SIG-M5 treated with dmso at 0.1 percent for 504 hours (cell line): ENCODE results near the gene BLVRA.
A peak's percentile ranks its signal among the peaks of the same experiment; 100 is the strongest.
"Not testable (repeated sequence)": the region's sequence is repeated elsewhere in the genome, so short reads cannot be mapped to it uniquely, and the experiment has no call there.

ENCODE experiments used
- DNase-seq: peaks from one replicate; lab custom pipeline; 2025; ENCODE audit not compliant: unreplicated experiment; lab: John Stamatoyannopoulos, UW

The BLVRA gene

GRCh38 chr7:43758029-43758821, at the start of gene BLVRA:
Gene BLVRA (plus strand): TSS chr7:43758680. CDS start chr7:43771159, 12,479 bp downstream.
- no peak for DNase-seq

DNA sequence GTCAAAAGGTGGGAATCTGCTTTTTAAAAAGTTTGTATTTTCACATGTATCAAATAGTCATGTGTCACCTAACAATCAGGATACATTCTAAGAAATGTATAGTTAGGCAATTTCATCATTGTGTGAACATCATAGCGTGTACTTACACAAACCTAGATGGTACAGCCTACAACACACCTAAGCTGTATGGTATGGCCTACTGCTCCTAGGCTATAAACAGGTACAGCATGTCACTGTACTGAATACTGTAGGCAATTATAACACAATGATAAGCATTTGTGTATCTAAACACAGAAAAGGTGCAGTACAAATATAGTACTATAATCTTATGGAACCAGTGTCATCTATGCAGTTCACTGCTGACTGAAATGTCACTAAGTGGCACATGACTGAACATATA, 47.0 kb upstream of the BLVRA start:
- DNase-seq: no peak

GRCh38 chr7:43715966-43716365, 42.5 kb upstream of the BLVRA start:
- DNase-seq: not testable (repeated sequence)

DNA sequence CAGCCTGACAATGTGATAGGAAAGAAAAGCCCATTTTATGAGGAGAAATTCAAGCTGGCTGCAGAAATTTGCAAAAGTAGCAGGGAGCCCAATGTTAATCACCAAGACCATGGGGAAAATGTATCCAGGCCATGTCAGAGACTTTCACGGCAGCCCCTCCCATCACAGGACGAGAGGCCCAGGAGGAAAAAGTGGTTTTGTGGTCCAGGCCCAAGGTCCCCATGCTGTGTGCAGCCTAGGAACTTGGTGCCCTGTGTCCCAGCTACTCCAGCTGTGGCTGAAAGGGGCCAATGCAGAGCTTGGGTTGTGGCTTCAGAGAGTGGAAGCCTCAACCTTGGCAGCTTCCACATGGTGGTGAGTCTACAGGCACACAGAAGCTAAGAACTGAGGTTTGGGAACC, 41.9 kb upstream of the BLVRA start:
- no peak for DNase-seq

DNA sequence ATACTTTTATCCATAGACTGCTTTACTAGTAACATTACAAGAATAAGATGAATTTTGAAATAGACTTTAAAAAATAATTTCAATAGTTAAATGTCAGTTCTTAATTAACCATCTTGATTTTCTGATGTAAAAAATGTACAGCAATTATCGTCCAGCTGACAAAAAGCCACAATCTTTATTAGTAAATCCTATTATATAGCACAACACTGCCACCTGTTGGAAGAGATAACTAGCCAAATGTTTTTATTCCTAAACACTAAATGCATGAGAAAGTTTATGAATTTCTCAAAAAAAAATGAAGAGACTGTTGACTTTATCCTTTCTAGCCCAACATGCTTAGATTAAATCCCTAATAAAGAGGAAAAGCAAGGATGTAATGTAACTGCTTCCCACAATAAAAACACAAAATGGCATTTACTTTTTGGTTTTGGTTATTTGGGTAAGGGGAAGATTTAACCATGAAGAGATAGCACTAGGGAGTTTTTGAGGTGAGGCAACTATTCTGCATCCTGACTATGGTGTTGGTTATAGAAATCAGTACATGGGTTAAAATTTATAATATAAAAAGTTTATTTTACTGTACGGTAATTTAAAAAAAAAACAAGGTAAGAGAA, 37.2 kb upstream of the BLVRA start:
- peak; percentile 13 for DNase-seq

GRCh38 chr7:43723007-43723341, 35.5 kb upstream of the BLVRA start:
- DNase-seq: no peak

GRCh38 chr7:43725251-43725650, 33.2 kb upstream of the BLVRA start:
- DNase-seq: no peak

- DNase-seq: no peak
These were observed 32.0 kb upstream of the BLVRA start for GRCh38 chr7:43726466-43726865.

DNA sequence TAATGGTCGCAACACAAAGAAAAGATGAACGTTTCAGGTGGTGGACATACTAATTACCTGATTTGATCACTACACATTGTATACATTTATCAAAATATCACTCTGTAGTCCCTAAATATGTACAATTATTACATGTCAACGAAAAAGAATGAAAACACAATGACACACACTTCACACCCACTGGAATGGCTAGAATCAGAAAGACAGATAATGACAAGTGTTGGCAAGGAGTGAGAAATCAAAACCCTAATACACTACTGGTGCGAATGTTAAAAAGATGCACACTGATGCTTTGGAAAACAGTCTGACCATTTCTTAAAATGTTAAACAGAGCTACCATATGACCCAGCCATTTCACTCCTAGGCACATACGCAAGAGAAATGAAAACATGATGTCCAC, 31.5 kb upstream of the BLVRA start:
- DNase-seq: no peak

GRCh38 chr7:43727494-43727893, 31.0 kb upstream of the BLVRA start:
- DNase-seq: no peak

DNA sequence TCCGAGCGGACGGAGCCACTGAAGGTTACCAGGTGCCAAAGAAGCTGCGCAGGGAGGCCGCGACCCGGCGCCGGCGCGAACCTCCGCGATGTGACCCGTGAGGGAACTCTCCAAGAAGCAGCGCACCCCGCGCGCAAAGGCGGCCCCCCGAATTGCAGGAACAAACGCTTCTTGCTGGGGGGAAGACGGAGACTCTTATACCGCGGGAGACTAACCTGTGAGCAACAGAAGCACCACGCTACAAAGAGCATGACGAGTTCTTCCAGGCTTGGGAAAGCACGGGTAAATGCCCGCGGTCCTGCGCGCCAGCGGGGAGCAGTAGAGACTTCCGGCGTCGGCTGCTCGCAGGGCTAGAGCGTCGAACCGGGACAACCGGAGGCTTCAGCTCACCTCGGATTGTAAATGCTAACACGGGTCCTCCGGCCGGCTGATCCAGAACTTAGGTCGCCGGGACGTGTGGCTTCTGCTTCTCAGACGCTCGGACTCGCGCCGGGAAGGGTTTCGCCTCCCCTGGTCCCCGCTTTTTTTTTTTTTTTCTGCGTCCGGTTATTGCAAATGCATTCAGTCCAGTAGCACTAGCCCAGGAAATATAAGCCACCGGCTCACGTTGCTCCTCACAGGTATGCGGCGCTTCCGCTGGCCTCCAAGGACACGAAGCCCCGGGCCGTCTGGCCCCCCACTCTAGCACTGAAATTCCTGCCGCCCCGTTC, 29.1 kb upstream of the BLVRA start, which contains the start of gene COA1:
COA1 (minus strand) TSS at position 310 of the 710 bp plus-strand sequence. CDS start 80,909 bp downstream, outside the sequence.
- DNase-seq: peak; percentile 83

GRCh38 chr7:43729924-43730248, 28.6 kb upstream of the BLVRA start:
- no peak for DNase-seq

GRCh38 chr7:43731494-43731893, 27.0 kb upstream of the BLVRA start:
- not testable (repeated sequence) for DNase-seq

- not testable (repeated sequence) for DNase-seq
These were observed 23.7 kb upstream of the BLVRA start for GRCh38 chr7:43734575-43735332.

DNA sequence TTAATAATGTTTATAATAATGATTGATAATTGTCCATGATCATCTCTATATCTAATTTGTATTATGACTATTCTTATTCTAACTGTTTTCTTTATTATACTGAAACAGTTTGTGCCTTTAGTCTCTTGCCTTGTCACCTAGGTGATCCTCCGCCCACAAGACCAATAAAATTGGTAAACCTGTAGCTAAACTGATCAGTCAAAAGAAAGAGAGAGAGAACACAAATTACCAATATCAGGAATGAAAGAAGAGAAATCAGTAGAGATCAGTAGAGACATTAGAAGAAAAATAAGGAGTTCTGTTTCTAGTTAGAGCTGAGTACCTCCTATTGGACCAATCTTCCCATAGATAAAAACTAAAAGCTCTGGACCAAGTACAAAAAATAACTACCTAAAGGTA, 23.1 kb upstream of the BLVRA start:
- no peak for DNase-seq

DNA sequence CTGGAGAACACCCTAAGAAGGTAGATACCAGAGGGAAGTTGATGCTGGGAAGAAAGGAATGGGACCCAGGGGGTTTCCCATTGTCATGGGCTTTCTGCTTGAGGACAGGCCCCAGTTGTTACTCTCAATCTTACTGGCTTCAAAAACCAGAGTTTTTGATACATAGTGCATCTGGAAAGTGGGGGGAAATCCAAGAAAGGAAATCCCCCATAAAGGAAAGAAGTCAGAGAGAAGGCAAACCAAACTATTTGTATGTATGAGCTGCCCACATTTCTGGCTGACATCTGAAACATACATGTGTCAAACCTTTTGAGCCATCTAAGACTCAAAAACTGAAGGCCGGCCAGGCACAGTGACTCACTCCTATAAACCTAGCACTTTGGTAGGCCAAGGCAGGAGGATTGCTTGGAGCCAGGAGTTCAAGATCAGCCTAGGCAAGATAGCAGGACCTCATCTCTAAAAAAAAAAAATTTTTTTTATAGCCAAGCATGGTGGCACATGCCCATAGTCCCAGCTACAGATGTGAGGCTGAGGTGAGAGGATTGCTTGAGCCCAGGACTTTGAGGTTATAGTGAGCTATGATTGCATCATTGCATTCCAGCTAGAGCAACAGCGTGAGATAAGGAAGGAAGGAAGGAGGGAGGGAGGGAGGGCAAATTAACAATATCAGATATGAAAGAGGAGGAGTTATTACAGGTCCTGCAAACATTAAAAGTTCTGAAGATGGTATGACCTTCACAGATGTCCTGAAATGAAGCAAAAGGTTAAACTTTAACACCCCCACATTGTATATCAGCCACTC, 22.5 kb upstream of the BLVRA start:
- DNase-seq: peak; percentile 30

DNA sequence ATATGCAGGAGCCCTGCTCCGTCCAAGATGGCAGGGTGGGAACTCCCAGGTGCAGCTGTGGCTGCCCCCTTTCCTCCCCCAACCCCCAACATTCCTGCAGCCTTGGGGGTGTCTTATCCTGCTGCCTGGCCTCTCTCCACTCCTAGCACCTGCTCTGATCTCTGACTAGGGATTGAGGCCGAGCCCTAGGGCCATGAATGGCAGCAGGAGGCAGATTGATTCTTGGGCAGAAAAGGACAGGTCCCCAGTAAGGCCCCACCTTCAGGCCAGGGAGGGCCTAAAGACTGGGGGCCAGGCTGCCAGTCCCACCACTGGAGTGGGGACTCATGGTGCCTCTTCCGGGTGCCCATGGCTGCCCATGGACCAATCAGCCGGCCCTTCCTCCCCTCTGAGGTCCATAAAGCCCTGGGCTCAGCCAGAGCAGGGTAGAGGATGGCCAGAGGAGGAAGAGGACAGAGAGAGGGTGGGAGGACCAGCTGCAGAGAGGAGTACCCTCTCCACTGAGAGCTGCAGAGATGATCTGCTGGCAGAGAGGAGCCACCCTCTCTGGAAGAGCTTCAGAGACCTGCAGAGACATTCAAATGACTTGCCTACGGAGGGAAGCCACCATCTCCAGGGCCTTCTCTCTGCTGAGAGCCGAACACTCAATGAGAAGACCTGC, 20.9 kb upstream of the BLVRA start:
- DNase-seq: no peak

DNA sequence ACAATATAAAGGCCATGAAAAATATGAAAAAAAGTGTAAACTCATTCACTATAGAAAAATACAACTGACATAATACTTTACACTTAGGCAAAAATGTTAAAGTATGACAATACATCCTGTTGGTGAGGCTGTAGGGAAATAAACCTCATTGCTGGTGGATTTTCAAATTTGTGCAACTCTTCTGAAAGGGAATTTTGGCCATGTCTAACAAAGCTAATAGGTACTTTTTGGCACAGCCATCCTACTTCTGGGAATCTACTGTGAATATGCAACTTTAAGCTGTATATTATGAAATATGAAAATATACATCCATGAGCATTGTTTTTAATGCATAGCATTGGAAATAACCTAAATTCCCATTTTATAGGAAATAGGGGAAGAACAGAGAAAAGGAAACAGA, 15.8 kb upstream of the BLVRA start:
- no peak for DNase-seq

DNA sequence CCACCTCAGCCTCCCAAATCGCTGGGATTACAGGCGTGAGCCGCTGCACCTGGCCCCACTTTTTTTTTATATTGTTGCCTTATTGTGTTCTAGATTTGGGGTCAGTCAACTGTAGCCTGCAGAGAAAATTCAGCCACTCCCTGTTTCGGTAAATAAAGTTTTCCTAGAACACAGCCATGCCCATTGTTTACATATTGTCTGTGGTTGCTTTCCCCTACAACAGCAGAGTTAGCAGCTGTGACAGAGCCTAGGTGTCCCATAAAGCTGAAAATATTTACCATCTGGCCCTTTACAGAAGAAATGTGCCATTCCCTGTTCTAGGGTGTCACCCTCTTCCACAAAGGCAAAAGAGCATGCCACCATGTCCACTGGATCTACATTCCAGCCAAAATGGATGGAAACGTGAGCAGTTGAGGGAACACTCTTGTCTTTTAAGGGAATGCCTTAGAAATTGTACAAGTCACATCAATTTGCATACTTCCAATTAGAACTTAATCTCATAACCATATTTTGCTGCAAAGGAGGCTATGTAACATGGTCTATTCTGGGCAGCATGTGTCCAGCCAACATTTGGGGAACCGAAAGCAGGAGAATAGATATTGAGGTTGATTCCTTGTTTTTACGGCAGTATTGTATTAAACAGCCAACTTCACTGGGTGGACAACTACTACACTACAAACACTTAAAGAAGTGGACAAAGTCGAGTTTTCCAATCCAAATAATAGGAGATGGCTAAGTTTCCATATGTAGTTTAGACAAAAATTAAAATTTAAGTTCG, 11.0 kb upstream of the BLVRA start:
- no peak for DNase-seq
